Spleen (tissue), 11 donors: ENCODE data around the gene SERBP1. TPM values are rescaled to one million over a fixed set of nuclear protein-coding genes. Genes with fewer than 3 reads are reported as not detected.
A peak's percentile ranks its signal among the peaks of the same experiment; 100 is the strongest.

Experiments
- DNase-seq: peaks from one replicate; pipeline ENCODE4 v3.0.0-alpha.2; 2020
- H3K27ac ChIP-seq, 8 donors: fragments of 200-600 bp; sonication (generic) in 7 of 8; 1 replicate in 4 of 8; 2 replicates in 4 of 8; pipeline versions ENCODE4 v1.5.0 to v1.8.0; 2016 to 2021; ENCODE audit warnings: inconsistent platforms in 4 of 8, mild to moderate bottlenecking in 4 of 8, moderate library complexity in 1 of 8
- H3K27me3 ChIP-seq, 7 donors: fragments of 200-600 bp; sonication (generic) in 6 of 7; replicated peaks in 1 of 7; 1 replicate in 4 of 7; 2 replicates in 3 of 7; pipeline versions ENCODE4 v1.5.0 to v1.8.0; 2016 to 2021; ENCODE audit warnings: inconsistent platforms in 3 of 7, mild to moderate bottlenecking in 1 of 7
- H3K36me3 ChIP-seq, 6 donors: fragments of 200-600 bp; sonication (generic) in 5 of 6; 1 replicate in 4 of 6; 2 replicates in 2 of 6; pipeline versions ENCODE4 v1.5.0 to v1.8.0; 2016 to 2021; ENCODE audit warnings: inconsistent platforms in 2 of 6
- H3K4me1 ChIP-seq, 6 donors: fragments of 200-600 bp; sonication (generic) in 5 of 6; 1 replicate in 3 of 6; 2 replicates in 3 of 6; pipeline versions ENCODE4 v1.5.0 to v1.8.0; 2016 to 2021; ENCODE audit warnings: inconsistent platforms in 3 of 6
- H3K4me3 ChIP-seq, 8 donors: fragments of 200-600 bp; sonication (generic) in 7 of 8; 1 replicate in 4 of 8; 2 replicates in 4 of 8; pipeline versions ENCODE4 v1.5.0 to v1.8.0; 2016 to 2021; ENCODE audit warnings: inconsistent platforms in 4 of 8, mild to moderate bottlenecking in 4 of 8, moderate library complexity in 2 of 8
- H3K9me3 ChIP-seq, 8 donors: fragments of 200-600 bp; sonication (generic) in 7 of 8; 1 replicate in 4 of 8; 2 replicates in 4 of 8; pipeline versions ENCODE4 v1.5.0 to v1.8.0; 2016 to 2021; ENCODE audit warnings: inconsistent platforms in 4 of 8
- POLR2A ChIP-seq, 3 donors: fragments of 450-650 bp; IDR thresholded peaks; one replicate each; pipeline ENCODE4 v1.5.1; 2017; ENCODE audit warnings: antibody characterized with exemption in 3 of 3, mild to moderate bottlenecking in 1 of 3
- POLR2AphosphoS5 ChIP-seq, 3 donors: sonication (generic); formaldehyde crosslinking; IDR thresholded peaks; one replicate each; pipeline ENCODE4 v1.5.1; 2017; ENCODE audit warnings: antibody characterized with exemption in 3 of 3
- WGBS, 5 donors: extraction: QIAGEN DNeasy Blood & Tissue Kit in 3 of 5; methylation state at CpG; one replicate each; pipeline versions ENCODE4 v1.1.5 to v1.1.7; 2013 to 2018; 5-methylcytosine and 5-hydroxymethylcytosine counted together
- intact Hi-C: fragments of 100-400 bp; cut with DNase I; formaldehyde crosslinking; loops from one replicate; pipeline ENCODE4 v1.15.0; 2023; ENCODE audit warnings: low total_unique reads
- polyA plus RNA-seq, 3 donors: library from polyadenylated mRNA; stranded (reverse); fragments of 200-250 nt; gene quantifications; one replicate each; pipeline ENCODE4 v1.2.1, GENCODE V29; 2013
- total RNA-seq, 7 donors: library from RNA; depleted of rRNA in 3 of 7; stranded (reverse); fragments of >200 nt in 3 of 7; fragmentation: NEBNext Ultra II Directional in 4 of 7; extraction: Animal tissue kit (Norgen Biotek cat#: 25700) in 4 of 7; gene quantifications; one replicate each; pipeline versions ENCODE4 v1.1.0 to v1.2.1, GENCODE V29; 2016 to 2021
- TF ChIP-seq, protein P1 (sequence below), 11 experiments: fragments of 200-600 bp in 7 of 11; fragments of 450-650 bp in 4 of 11; sonication (generic) in 4 of 11; IDR thresholded peaks in 8 of 11; conservative IDR thresholded peaks in 3 of 11; 1 replicate in 7 of 11; 2 replicates in 4 of 11; pipeline versions ENCODE4 v1.4.0 to v1.8.0; 2016 to 2021; ENCODE audit warnings: antibody characterized with exemption in 11 of 11, inconsistent platforms in 4 of 11, mild to moderate bottlenecking in 1 of 11
- donor health status: healthy with polysubstance abuse.
- donor health status: DM: no; HTN: no; CAD: no; lungs with moderate emphysema.
- donor health status: DM: no; HTN: no; CAD: no.
- donor health status: Bipolar disorder and iron deficiency.
- donor health status: healthy.
- donor health status: DM: no; HTN: no; CAD: no.
- donor health status: DM: yes; HTN: yes; CAD: no.

The SERBP1 gene
- total and polyA plus RNA-seq, 10 donors: 82.9 to 200 (median 124) TPM

DNA sequence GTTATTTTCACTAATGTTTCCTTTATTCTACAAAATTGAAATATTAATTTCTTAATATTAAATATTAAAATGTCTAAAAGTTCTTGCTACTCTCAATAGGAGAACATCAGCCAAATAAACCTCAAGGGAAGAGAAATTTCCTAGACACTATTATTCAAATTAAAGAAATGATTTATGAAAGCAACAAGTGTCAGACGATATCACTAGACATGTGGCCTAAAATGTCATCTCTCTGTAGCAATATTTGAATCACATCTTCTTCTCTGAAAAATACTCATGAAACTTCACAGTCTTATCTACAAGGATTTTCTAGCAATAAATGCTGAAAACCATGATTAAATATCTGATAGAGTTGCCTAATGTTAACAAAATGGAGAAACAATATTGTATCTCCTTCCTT lies 2.5 kb upstream of the SERBP1 start:
- Histone ChIP-seq H3K27me3 (no peaks in the 10 kb centered on the region), H3K36me3 (no peaks in the 10 kb centered on the region), H3K4me1 (peaks cover 6 to 45% (median 30%) of the 10 kb centered on the region in 6 donors), H3K4me3 (no peak overlapping the region), H3K9me3 (no peaks in the 10 kb centered on the region), H3K27ac (no peak overlapping the region)
- intact Hi-C loops: no loop called here
- no peak for DNase-seq
- WGBS, 5 donors: 67 to 86% (median 80%) methylated on average over 1 of the region's 1 CpG
- TF ChIP-seq POLR2A (IDR thresholded peaks at IDR 0.05): no peak
- TF ChIP-seq, protein P1, sequence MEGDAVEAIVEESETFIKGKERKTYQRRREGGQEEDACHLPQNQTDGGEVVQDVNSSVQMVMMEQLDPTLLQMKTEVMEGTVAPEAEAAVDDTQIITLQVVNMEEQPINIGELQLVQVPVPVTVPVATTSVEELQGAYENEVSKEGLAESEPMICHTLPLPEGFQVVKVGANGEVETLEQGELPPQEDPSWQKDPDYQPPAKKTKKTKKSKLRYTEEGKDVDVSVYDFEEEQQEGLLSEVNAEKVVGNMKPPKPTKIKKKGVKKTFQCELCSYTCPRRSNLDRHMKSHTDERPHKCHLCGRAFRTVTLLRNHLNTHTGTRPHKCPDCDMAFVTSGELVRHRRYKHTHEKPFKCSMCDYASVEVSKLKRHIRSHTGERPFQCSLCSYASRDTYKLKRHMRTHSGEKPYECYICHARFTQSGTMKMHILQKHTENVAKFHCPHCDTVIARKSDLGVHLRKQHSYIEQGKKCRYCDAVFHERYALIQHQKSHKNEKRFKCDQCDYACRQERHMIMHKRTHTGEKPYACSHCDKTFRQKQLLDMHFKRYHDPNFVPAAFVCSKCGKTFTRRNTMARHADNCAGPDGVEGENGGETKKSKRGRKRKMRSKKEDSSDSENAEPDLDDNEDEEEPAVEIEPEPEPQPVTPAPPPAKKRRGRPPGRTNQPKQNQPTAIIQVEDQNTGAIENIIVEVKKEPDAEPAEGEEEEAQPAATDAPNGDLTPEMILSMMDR (IDR thresholded peaks at IDR 0.05 in 8 of 11, conservative IDR thresholded peaks at IDR 0.05 in 3 of 11): no peak
- TF ChIP-seq POLR2AphosphoS5 (IDR thresholded peaks at IDR 0.05): no peak

DNA sequence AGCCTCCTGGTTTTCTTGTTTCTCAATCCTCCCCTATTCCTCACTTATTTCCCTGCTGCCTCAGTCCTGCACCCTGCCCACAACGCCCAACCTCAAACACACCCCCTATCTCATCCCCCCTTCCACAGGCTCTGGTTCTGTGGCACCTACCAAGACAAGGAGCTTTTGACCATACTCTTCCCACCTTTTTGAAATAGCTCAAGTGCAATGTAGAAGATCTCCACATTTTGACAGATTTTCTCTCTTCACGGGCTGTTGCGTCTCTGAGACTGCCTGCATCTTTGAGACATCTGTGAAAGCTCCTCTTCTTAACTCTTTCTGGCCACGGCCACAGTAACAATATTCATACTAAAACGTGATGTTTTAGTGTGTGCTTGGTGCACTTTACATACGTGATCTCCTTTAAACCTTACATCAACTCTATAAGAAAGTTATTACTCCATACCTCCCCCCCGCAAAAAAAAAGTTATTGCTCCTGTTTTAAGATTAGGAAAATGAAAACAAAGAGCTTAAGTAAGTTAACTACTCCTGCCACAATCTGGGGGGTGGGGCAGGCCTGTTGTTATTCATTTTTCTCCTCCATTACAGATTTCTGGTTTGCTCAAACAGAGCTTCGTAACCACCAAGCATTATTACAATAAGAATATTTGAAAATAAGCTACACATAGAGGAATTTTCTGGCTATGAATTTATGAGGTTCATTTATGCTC lies 1.8 kb upstream of the SERBP1 start:
- peak overlapping the region in 2 of 8 donors; percentile 94 to 98 for H3K4me3 ChIP-seq
- WGBS, 5 donors: 74 to 86% (median 79%) methylated on average over 8 of the region's 8 CpGs
- H3K36me3 ChIP-seq: no peaks in the 10 kb centered on the region
- no peaks in the 10 kb centered on the region for H3K27me3 ChIP-seq
- TF ChIP-seq POLR2AphosphoS5 (IDR thresholded peaks at IDR 0.05) (no peak), POLR2A (IDR thresholded peaks at IDR 0.05) (no peak)
- no peak overlapping the region for H3K27ac ChIP-seq
- no peak for DNase-seq
- H3K4me1 ChIP-seq: peaks cover 10 to 52% (median 37%) of the 10 kb centered on the region in 6 donors
- intact Hi-C loops: no loop called here
- no peaks in the 10 kb centered on the region for H3K9me3 ChIP-seq

DNA sequence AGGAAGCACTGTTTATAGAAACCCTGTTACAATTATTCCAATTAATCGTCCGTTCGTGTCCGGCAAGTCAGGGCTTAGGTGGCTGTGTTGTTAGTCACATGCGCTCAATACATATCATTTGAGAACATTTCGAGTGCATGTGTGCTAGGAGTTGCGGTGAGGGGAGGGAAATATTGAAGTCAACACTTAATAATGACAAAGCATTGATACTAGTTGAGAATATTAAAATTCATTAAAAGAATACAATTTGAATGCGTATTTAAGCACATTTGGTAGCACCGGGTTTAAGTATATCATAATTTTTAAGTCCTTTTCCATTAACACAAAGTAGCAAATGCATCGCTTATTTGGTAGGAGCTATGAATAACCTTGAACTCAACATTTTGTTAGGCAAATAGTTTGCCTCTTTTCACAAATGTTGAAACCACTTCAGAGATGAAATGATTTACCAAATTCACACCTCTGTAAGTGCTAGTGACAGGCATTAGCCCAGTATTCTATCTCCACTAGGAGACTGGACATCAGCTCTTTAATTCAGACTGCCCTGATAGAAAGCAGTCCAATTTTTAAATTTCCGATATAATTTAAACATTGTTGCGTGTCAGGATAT lies 1.1 kb upstream of the SERBP1 start:
- Histone ChIP-seq H3K9me3 (no peaks in the 10 kb centered on the region), H3K27ac (peak overlapping the region; percentile 89 to 97 (median 94)), H3K36me3 (peaks cover 0 to 2% (median 0%) of the 10 kb centered on the region in 6 donors), H3K27me3 (no peaks in the 10 kb centered on the region), H3K4me1 (peaks cover 15 to 59% (median 45%) of the 10 kb centered on the region in 6 donors), H3K4me3 (peak overlapping the region; percentile 60 to 98 (median 82))
- TF ChIP-seq POLR2A (IDR thresholded peaks at IDR 0.05) (no peak), POLR2AphosphoS5 (IDR thresholded peaks at IDR 0.05) (no peak)
- TF ChIP-seq, protein P1 (IDR thresholded peaks at IDR 0.05 in 8 of 11, conservative IDR thresholded peaks at IDR 0.05 in 3 of 11): no peak
- intact Hi-C loops: no loop called here
- 21 to 26% (median 23%) methylated on average over 12 of the region's 12 CpGs for WGBS, 5 donors
- DNase-seq: no peak

DNA sequence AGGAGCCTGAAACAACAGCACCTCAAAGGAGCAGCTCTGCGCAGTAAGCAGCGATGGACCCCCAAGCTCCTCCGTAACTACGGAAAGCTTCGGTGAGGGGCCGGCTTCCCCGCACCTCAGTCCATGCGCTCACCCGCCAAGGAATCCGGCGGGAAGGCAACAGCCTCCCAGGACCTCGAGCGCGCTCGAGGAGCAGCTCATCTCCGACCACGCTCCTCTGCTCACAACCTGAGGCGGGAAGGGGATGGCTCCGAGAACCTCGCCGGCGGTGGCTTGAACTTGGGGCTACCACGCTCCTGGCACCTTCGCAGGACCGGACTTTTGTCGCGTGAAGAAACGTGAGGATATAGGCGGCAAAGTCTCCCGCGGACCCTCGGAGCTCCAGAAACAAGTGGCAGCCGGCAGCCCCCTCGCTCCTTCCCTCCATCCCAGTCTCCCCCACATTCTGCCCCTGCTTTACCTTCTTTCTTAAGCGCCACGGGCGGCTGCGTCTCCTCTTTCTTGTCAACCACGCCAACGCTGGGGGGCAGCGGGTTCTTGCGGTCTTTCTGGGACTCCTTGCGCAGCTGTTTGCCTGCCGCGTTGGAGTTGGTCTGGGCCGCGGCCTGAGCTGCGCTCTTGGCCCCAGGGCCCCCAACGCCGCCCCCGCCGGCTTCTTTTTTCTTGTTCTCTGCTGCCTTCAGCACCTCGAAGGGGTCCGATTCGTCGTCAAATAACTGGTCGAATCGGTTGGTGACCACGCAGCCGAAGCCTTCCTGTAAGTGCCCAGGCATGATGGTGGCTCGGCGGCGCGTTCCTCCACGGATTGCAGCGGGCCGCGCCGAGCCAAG lies 459 bp downstream of the SERBP1 start:
- no peaks in the 10 kb centered on the region for H3K27me3 ChIP-seq
- WGBS, 5 donors: 0 to 1% (median 0%) methylated on average over 39 to 69 of the region's 69 CpGs
- intact Hi-C loops: no loop called here
- no peaks in the 10 kb centered on the region for H3K9me3 ChIP-seq
- peak overlapping the region; percentile 89 to 97 (median 94) for H3K27ac ChIP-seq
- TF ChIP-seq, protein P1 (IDR thresholded peaks at IDR 0.05 in 8 of 11, conservative IDR thresholded peaks at IDR 0.05 in 3 of 11): no peak
- peak in 1 of 3 donors; percentile 17 for TF ChIP-seq POLR2AphosphoS5 (IDR thresholded peaks at IDR 0.05)
- no peak for TF ChIP-seq POLR2A (IDR thresholded peaks at IDR 0.05)
- H3K36me3 ChIP-seq: peaks cover 4 to 17% (median 14%) of the 10 kb centered on the region in 6 donors
- peak overlapping the region; percentile 60 to 98 (median 82) for H3K4me3 ChIP-seq
- peaks cover 25 to 75% (median 56%) of the 10 kb centered on the region in 6 donors for H3K4me1 ChIP-seq
- DNase-seq: peak; percentile 89
